Measurements from ENCODE around the gene CFAP53.
"Not testable (repeated sequence)": the region's sequence is repeated elsewhere in the genome, so short reads cannot be mapped to it uniquely, and the experiment has no call there.

Gene CFAP53

DNA sequence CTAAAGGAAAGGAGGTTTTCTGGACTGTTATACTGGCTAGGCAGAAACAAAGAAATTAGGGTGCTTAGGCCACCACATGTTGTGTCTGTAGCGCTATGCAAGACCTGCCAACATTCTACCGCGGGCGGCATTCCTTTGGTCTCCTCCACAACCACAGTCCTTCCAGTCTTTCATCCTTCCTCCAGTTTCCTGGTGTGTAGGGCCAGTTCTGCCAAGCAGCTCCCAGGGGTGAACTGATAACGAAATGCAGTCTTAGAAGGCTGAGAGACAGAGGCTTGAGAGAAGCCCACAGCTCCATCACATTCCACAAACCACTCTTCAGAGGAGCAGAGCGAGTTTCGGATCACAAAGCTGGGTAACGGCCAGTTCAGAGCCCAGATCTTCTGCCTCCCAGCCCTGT lies 40.6 kb upstream of the CFAP53 start:
- no peaks in the 10 kb centered on the region for H3K36me3 ChIP-seq (ENCODE audit: insufficient read depth, low read length)
- H3K9me3 ChIP-seq (ENCODE audit: insufficient read depth, low read depth, low read length), result peaks cover 10% of the 10 kb centered on the region; the same call in 1 of the 2 replicates
- H3K27ac ChIP-seq (ENCODE audit: low read depth, low read length), result no peak overlapping the region
- H3K4me1 ChIP-seq (ENCODE audit: insufficient read depth, low read length), result peaks cover 3% of the 10 kb centered on the region; the same call in 1 of the 2 replicates
- no peak overlapping the region for H3K9ac ChIP-seq (ENCODE audit: low read depth, low read length)
- H3K27me3 ChIP-seq (ENCODE audit: insufficient read depth, low read length), result peaks cover 25% of the 10 kb centered on the region
- H3K4me3 ChIP-seq (ENCODE audit: low read length), result peak overlapping the region; percentile 77
- 89% methylated on average over 8 of the region's 8 CpGs for WGBS

DNA sequence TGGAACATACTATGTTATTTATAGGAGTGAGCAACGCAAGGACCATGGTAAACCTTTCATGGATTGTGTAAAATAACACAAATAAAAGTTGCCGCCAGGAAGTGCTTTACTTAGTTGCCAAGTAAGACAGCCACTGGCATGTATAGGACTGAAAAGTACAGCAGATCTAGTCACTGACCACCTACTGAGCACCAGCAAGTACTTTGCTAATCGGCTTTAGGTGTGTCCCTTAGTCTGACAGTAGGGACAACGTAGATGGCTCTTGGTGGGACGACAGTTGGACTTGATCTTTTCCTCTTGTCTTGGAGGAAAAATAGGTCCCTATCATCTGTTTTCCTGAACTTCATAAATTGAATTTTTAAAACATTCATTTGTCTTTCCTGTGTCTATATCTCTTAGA lies 34.8 kb upstream of the CFAP53 start:
- Histone ChIP-seq H3K27me3 (ENCODE audit: insufficient read depth, low read length) (peaks cover 5% of the 10 kb centered on the region), H3K4me1 (ENCODE audit: insufficient read depth, low read length) (no peaks in the 10 kb centered on the region)
- 68% methylated on average over 5 of the region's 5 CpGs for WGBS

DNA sequence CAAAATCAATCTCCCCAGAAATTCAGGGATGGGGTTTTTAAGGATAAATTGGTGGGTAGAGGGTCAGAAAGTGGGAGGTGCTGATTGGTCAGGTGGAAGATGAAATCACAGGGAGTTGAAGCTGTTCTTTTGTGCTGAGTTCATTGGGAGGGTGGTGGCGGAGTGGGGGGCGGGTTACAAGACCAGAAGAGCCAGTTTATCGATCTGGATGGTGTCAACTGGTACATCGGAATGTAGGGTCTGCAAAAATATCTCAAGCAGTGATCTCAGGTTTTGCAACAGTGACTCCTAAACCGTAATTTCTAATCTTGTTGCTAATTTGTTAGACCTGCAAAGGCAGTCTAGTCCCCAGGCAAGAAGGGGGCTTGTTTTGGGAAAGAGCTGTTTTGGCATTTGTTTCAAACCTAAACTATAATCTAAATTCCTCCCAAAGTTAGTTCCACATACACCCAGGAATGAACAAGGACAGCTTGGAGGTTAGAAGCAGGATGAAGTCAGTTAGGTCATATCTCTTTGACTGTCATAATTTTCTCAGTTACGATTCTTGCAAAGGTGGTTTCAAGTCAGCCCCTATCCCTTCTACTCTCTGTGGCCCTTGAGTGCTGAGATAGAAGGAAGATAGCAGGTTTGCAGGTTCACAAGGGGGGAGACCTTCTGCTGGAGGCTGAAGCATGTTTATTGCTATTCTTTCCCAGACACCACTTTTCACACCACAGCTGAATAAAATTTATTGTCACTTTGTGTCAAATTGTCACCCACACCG lies 33.5 kb upstream of the CFAP53 start:
- Histone ChIP-seq H3K27ac (ENCODE audit: low read depth, low read length) (no peak overlapping the region), H3K9ac (ENCODE audit: low read depth, low read length) (no peak overlapping the region), H3K4me1 (ENCODE audit: insufficient read depth, low read length) (no peaks in the 10 kb centered on the region), H3K27me3 (ENCODE audit: insufficient read depth, low read length) (peaks cover 3% of the 10 kb centered on the region), H3K36me3 (ENCODE audit: insufficient read depth, low read length) (no peaks in the 10 kb centered on the region), H3K4me3 (ENCODE audit: low read length) (no peak overlapping the region), H3K9me3 (ENCODE audit: insufficient read depth, low read depth, low read length) (peaks cover 4% of the 10 kb centered on the region; the same call in 1 of the 2 replicates)
- WGBS, result 89% methylated on average over 6 of the region's 7 CpGs

More for the DNA sequence above, 34.8 kb upstream of the CFAP53 start:
- Histone ChIP-seq H3K27ac (ENCODE audit: low read depth, low read length) (no peak overlapping the region), H3K4me3 (ENCODE audit: low read length) (no peak overlapping the region), H3K9me3 (ENCODE audit: insufficient read depth, low read depth, low read length) (peaks cover 10% of the 10 kb centered on the region; the same call in 1 of the 2 replicates), H3K9ac (ENCODE audit: low read depth, low read length) (no peak overlapping the region), H3K36me3 (ENCODE audit: insufficient read depth, low read length) (no peaks in the 10 kb centered on the region)

DNA sequence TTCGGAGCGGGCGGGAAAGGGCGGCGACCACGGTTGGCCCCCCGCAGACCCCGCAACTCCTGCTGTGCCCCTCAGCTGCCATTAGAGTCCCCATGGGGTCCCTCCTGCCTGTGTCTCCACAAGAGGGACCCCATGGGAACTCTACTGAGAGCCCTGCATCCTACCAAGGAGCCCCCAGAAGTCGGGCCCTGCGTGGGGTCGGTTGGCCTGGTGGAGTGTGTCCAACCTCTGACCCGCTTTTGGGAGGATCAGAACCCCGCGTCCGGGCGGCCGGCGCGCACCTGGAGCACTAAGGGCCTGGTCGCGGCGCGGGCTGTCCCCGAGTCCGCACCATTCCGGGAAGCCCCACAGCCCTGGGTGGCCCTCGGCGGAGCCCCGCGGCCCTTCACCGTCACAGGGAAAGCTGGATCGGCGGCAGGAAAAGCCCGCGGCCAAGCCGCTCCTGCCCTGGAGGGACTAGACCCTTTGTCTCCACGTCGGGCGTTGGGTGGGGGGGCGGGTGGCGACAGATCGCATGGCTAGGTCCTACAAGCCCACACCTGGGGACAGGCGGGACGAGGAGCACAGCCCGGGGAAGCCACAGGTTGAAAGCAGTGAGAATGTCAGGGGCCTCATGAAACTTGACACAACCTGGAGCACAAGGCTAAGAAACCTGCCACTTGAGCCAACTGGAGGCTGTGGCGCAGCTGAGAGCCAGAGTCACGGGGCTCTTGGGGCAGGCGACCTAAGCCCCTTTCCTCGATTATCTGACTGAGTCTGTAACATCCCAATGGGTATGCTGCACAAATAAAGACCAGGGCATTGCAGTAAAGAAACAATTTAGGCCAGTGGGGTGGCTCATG lies 32.4 kb upstream of the CFAP53 start:
- H3K27me3 ChIP-seq (ENCODE audit: insufficient read depth, low read length), result peaks cover 3% of the 10 kb centered on the region

DNA sequence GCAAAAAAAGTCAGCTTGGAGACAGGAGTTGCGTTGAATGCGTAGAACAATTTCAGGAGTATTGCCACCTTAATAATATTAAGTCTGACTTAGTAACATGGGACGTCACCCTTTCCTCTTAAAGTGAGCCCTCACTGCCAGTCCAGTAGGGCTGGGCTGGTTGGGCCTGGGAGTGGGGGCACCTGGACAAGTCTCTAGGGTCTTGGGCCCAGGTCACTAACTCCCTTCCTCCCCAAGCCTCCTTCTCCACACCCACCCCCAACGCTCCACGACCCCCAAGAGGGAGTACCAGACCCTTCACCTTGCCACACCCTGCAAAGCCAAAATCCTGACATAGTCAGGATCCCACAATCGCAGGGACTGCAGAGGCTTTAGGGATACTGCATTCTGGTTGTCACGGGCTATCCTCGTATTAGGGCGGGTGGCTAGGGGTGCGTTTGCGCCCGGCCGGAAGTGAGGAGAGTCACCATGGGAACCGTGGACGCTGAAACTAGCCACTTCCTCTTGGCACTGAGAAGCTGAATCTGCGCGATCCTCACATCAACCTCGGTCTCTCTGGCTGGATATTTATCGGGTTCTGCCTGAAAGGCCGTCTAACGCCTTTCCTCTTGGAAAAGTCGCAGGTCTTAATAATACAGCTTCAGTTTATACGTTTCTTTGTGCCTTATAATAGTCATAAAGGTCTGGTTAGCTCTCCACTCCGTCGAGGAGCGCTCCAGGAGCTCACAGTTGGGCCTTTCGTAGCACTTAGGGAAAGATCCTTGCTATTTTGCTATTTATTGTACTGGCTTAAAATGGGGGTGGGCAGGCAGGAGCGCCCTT lies 31.5 kb upstream of the CFAP53 start:
- H3K4me1 ChIP-seq (ENCODE audit: insufficient read depth, low read length), result no peaks in the 10 kb centered on the region
- no peak overlapping the region for H3K9ac ChIP-seq (ENCODE audit: low read depth, low read length)
- no peaks in the 10 kb centered on the region for H3K36me3 ChIP-seq (ENCODE audit: insufficient read depth, low read length)
- 77% methylated on average over 28 of the region's 28 CpGs for WGBS
- H3K4me3 ChIP-seq (ENCODE audit: low read length), result peak overlapping the region; percentile 57
- no peak overlapping the region for H3K27ac ChIP-seq (ENCODE audit: low read depth, low read length)
- no peaks in the 10 kb centered on the region for H3K9me3 ChIP-seq (ENCODE audit: insufficient read depth, low read depth, low read length)
- H3K27me3 ChIP-seq (ENCODE audit: insufficient read depth, low read length), result peaks cover 3% of the 10 kb centered on the region

More for the DNA sequence above, 32.4 kb upstream of the CFAP53 start:
- Histone ChIP-seq H3K36me3 (ENCODE audit: insufficient read depth, low read length) (no peaks in the 10 kb centered on the region), H3K9me3 (ENCODE audit: insufficient read depth, low read depth, low read length) (no peaks in the 10 kb centered on the region), H3K4me1 (ENCODE audit: insufficient read depth, low read length) (no peaks in the 10 kb centered on the region), H3K27ac (ENCODE audit: low read depth, low read length) (no peak overlapping the region), H3K4me3 (ENCODE audit: low read length) (no peak overlapping the region), H3K9ac (ENCODE audit: low read depth, low read length) (no peak overlapping the region)
- WGBS, result 95% methylated on average over 49 of the region's 49 CpGs

DNA sequence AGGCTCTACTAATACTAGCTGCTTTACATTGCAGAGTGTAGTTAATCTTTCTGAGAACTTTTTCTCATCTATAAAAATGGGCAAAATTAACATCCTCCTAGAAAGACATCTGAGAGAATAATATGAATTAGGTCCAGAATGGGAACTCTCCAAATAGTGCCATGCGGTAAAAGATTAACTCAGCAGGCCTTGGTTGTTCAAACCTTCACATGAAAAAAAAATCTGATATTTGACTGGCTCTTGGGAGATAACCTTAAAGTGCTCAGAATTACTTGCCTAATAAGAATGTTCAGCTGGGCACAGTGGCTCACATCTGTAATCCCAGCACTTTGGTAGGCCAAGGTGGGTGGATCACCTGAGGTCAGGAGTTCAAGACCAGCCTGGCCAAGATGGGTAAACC lies 26.7 kb upstream of the CFAP53 start:
- Histone ChIP-seq H3K9ac (ENCODE audit: low read depth, low read length) (no peak overlapping the region), H3K27ac (ENCODE audit: low read depth, low read length) (no peak overlapping the region), H3K27me3 (ENCODE audit: insufficient read depth, low read length) (peaks cover 3% of the 10 kb centered on the region), H3K4me1 (ENCODE audit: insufficient read depth, low read length) (no peaks in the 10 kb centered on the region), H3K4me3 (ENCODE audit: low read length) (no peak overlapping the region), H3K36me3 (ENCODE audit: insufficient read depth, low read length) (no peaks in the 10 kb centered on the region), H3K9me3 (ENCODE audit: insufficient read depth, low read depth, low read length) (no peaks in the 10 kb centered on the region)
- 100% methylated on average over 1 of the region's 1 CpG for WGBS

DNA sequence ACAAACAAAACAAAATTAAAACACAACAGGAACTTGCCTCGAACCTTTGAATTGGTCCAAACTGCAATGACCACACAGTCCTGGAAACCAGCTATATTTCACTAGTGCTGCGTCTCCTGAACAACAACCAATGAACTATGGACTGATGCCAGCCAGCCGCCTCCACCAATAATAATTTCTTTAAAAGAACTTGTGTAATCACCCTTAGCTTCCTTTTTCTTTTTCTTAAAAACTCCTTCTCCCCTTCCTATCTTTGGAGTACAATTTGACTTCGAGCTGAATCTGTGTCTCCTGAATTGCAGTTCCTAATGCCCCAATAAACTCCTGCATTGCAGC lies 22.8 kb upstream of the CFAP53 start:
- Histone ChIP-seq H3K4me3 (ENCODE audit: low read length) (no peak overlapping the region), H3K36me3 (ENCODE audit: insufficient read depth, low read length) (peaks cover 18% of the 10 kb centered on the region), H3K27me3 (ENCODE audit: insufficient read depth, low read length) (no peaks in the 10 kb centered on the region), H3K9me3 (ENCODE audit: insufficient read depth, low read depth, low read length) (no peaks in the 10 kb centered on the region), H3K4me1 (ENCODE audit: insufficient read depth, low read length) (no peaks in the 10 kb centered on the region), H3K27ac (ENCODE audit: low read depth, low read length) (no peak overlapping the region), H3K9ac (ENCODE audit: low read depth, low read length) (no peak overlapping the region)
- WGBS, result 92% methylated on average over 4 of the region's 4 CpGs

DNA sequence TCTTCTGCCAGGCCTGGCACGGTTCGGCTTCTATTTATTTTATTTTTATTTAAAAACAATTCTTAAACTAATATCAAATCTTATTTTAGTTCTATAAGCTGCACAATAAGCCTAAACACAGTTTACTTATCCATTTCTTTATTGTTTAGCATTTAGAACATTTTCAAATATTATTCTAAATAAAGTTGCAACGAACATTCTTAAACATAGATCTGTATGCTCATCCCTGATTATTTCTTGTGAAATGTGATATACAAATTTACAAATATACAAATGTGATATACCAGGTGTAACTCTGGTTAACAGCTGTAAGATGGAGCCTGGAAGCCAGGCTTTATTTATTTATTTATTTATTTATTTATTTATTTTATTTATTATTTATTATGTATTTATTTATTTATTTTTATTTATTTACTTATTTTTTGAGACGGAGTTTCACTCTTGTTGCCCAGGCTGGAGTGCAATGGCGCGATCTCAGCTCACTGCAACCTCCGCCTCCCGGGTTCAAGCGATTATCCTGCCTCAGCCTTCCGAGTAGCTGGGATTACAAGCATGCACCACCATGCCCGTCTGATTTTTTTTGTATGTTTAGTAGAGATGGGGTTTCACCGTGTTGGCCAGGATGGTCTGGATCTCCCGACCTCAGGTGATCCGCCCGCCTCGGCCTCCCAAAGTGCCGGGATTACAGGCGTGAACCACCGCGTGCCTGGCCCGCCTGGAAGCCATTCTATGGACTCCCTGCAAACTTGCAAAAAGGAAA lies 22.2 kb upstream of the CFAP53 start:
- H3K9ac ChIP-seq (ENCODE audit: low read depth, low read length); H3K27ac ChIP-seq (ENCODE audit: low read depth, low read length); H3K27me3 ChIP-seq (ENCODE audit: insufficient read depth, low read length); H3K4me1 ChIP-seq (ENCODE audit: insufficient read depth, low read length); H3K9me3 ChIP-seq (ENCODE audit: insufficient read depth, low read depth, low read length): not testable (repeated sequence)
- peak overlapping the region; percentile 82 for H3K4me3 ChIP-seq (ENCODE audit: low read length)
- 79% methylated on average over 20 of the region's 21 CpGs for WGBS
- peaks cover 24% of the 10 kb centered on the region for H3K36me3 ChIP-seq (ENCODE audit: insufficient read depth, low read length)

DNA sequence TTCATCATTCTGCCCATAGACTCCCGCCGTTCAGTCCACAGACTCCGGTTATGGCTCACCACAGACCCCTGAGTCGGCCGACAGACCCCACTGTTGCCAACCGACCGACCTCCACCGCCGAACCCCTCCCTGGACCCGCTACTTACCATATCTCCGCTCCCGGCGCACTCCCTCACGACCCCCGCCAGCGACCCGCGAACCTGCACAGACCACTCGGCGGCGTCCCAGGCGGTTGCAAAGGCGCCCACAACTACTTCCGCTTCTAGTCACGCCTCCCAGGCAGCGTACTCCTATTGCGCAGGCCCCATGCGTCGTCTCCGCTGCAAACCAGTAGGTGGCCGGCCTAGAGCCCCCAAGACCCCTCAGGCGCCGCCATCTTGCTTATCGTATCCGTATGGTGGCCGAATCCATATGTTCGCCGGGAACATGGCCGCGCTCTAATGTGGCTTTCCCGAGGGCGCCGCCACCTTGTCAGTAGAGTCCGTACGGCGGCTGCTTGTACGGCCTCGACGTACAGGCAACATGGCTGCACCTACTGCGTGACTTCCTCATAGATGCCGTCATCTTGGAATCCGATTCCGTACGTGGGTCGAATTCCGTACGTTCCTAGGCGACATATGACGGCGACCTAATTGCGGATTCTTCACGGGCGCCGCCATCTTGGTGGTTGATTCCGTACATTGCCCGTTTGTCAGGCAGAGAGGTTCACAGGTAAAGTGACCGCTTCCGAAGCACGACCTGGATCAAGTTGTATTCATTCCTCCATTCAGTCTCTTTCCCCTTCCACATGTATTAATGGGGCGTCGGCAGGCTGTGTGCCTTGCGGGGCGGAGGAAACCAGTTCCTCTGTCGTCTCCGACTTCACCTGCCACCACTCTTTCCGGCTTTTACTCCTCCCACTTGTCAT lies 21.4 kb upstream of the CFAP53 start, which contains the start of gene CXXC1:
TSS of gene CXXC1 (minus strand) at position 252 of the 907 bp plus-strand sequence. CDS start at position 149, 103 bp downstream.
- Histone ChIP-seq H3K9me3 (ENCODE audit: insufficient read depth, low read depth, low read length) (no peaks in the 10 kb centered on the region), H3K9ac (ENCODE audit: low read depth, low read length) (peak within 1 kb of the TSS; percentile 59), H3K27ac (ENCODE audit: low read depth, low read length) (no peak within 1 kb of the TSS), H3K4me3 (ENCODE audit: low read length) (peak within 1 kb of the TSS; percentile 82), H3K4me1 (ENCODE audit: insufficient read depth, low read length) (no peaks in the 10 kb centered on the region), H3K27me3 (ENCODE audit: insufficient read depth, low read length) (no peaks in the 10 kb centered on the region), H3K36me3 (ENCODE audit: insufficient read depth, low read length) (peaks cover 32% of the 10 kb centered on the region)
- WGBS, result under 1% methylated on average over 76 of the region's 76 CpGs
